ENCODE measurements around the gene LPP.

DNA sequence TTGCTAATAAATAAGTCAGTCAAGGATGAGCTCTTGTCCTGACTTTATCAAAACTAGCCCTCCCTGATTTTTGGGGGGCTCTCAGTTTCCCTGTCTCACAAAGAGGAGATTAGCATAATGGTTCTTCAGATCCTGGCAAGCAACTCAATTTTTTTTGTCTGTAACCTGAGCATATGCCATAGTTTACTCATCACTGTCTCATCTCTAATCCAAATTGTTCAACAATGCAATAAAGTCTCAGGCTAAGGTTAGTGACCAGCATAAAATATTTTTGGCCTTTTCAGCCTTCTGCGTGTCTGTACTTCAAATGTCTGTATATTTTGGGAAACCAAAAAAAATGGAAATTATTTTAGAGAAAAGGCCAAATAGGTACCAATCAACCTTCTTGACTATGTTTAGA, 552.2 kb downstream of the LPP start:
- TF ChIP-seq, protein P1, sequence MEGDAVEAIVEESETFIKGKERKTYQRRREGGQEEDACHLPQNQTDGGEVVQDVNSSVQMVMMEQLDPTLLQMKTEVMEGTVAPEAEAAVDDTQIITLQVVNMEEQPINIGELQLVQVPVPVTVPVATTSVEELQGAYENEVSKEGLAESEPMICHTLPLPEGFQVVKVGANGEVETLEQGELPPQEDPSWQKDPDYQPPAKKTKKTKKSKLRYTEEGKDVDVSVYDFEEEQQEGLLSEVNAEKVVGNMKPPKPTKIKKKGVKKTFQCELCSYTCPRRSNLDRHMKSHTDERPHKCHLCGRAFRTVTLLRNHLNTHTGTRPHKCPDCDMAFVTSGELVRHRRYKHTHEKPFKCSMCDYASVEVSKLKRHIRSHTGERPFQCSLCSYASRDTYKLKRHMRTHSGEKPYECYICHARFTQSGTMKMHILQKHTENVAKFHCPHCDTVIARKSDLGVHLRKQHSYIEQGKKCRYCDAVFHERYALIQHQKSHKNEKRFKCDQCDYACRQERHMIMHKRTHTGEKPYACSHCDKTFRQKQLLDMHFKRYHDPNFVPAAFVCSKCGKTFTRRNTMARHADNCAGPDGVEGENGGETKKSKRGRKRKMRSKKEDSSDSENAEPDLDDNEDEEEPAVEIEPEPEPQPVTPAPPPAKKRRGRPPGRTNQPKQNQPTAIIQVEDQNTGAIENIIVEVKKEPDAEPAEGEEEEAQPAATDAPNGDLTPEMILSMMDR (IDR thresholded peaks at IDR 0.05): no peak
- TF ChIP-seq ZFX (IDR thresholded peaks at IDR 0.05; ENCODE audit: borderline replicate concordance): no peak

Data from 22Rv1 (cell line).